GM12878 (cell line): Measurements from ENCODE around the gene TGFB2. TPM values are rescaled to one million over a fixed set of nuclear protein-coding genes. Genes with fewer than 3 reads are reported as not detected.

Experiments
- ATAC-seq: fragments of 200-7000 bp; cut with Tn5 transposase; 3 replicates; pipeline ENCODE4 v1.9.1; 2020; ENCODE audit warnings: mild to moderate bottlenecking, moderate library complexity
- BruUV-seq: library from RNA; stranded (reverse); fragments of 400-500 nt; replicated peaks from 2 replicates; lab custom pipeline; 2021; lab: Mats Ljungman, UMichigan
- CTCF ChIA-PET: fragments of 300-600 bp; sonication (Branson Sonifier 250); formaldehyde crosslinking; extraction: SDS; loops from one replicate; lab custom pipeline; 2021; ENCODE audit warnings: inconsistent platforms; lab: Yijun Ruan, JAX
- POLR2A ChIA-PET: fragments of 350-600 bp; formaldehyde crosslinking; extraction: SDS; loops from one replicate; lab custom pipeline; 2021; ENCODE audit warnings: inconsistent platforms; lab: Charles Lee
- RAD21 ChIA-PET: fragments of 300-600 bp; sonication (Branson Sonifier 250); formaldehyde crosslinking; loops from one replicate; lab custom pipeline; 2023; ENCODE audit warnings: antibody characterized with exemption; ENCODE audit not compliant: unreplicated experiment; lab: Charles Lee
- SMC1A ChIA-PET: fragments of 300-600 bp; sonication (Branson Sonifier 250); formaldehyde crosslinking; loops from one replicate; lab custom pipeline; 2023; ENCODE audit not compliant: unreplicated experiment, uncharacterized antibody; lab: Charles Lee
- DNase-seq: peaks from one replicate; pipeline ENCODE4 v3.0.0-alpha.2; 2011; ENCODE audit warnings: low read depth, low spot score
- FAIRE-seq: peaks from 3 replicates; lab custom pipeline; 2011; peaks lifted over from hg19 to GRCh38; lab: Jason Lieb, UNC
- H2AFZ ChIP-seq: 2 replicates; pipeline ENCODE4 v1.6.0; 2011; ENCODE audit warnings: low read depth, low read length, control low read depth; ENCODE audit not compliant: control insufficient read depth
- H3K27ac ChIP-seq: 2 replicates; pipeline ENCODE4 v1.5.1; 2011; ENCODE audit warnings: control low read depth; ENCODE audit not compliant: control insufficient read depth, insufficient read depth
- H3K27me3 ChIP-seq, 2 experiments: replicated peaks in 1 of 2; 2 replicates each; pipeline versions ENCODE4 v1.6.0 to v1.6.1; 2011; ENCODE audit warnings: low read length in 1 of 2; ENCODE audit not compliant: control insufficient read depth in 2 of 2, insufficient read depth in 2 of 2
- H3K36me3 ChIP-seq, 2 experiments: 2 replicates each; pipeline ENCODE4 v1.5.1; 2011; ENCODE audit warnings: low read length in 1 of 2; ENCODE audit not compliant: control insufficient read depth in 2 of 2, insufficient read depth in 2 of 2
- H3K4me1 ChIP-seq: 2 replicates; pipeline ENCODE4 v1.6.1; 2011; ENCODE audit warnings: mild to moderate bottlenecking, low read length, moderate library complexity, mixed read lengths; ENCODE audit not compliant: control insufficient read depth, insufficient read depth
- H3K4me2 ChIP-seq: 2 replicates; pipeline ENCODE4 v1.6.0; 2011; ENCODE audit warnings: control low read depth; ENCODE audit not compliant: control insufficient read depth, insufficient read depth
- H3K4me3 ChIP-seq: fragments of 200-600 bp; sonication (generic); 2 replicates; pipeline ENCODE4 v1.5.1; 2016
- H3K79me2 ChIP-seq: 2 replicates; pipeline ENCODE4 v1.6.0; 2011; ENCODE audit warnings: low read length; ENCODE audit not compliant: control insufficient read depth, insufficient read depth
- H3K9ac ChIP-seq: 2 replicates; pipeline ENCODE4 v1.8.0; 2011; ENCODE audit warnings: low read length, control low read depth, mixed read lengths; ENCODE audit not compliant: control insufficient read depth, insufficient read depth
- H3K9me3 ChIP-seq: replicated peaks from 3 replicates; pipeline ENCODE4 v1.5.1; 2011; ENCODE audit warnings: mild to moderate bottlenecking, low read length; ENCODE audit not compliant: control insufficient read depth, insufficient read depth
- H4K20me1 ChIP-seq: 2 replicates; pipeline ENCODE4 v1.6.0; 2011; ENCODE audit not compliant: control insufficient read depth, insufficient read depth
- BHLHE40 ChIP-seq, 2 experiments: fragments of 450-650 bp in 1 of 2; IDR thresholded peaks; 2 replicates each; pipeline ENCODE4 v1.6.1; 2011 to 2017; ENCODE audit warnings: low read depth in 2 of 2, borderline replicate concordance in 1 of 2, improper control_type of control experiment in 1 of 2, low read length in 1 of 2, mild to moderate bottlenecking in 1 of 2
- ESRRA ChIP-seq: IDR thresholded peaks from 2 replicates; pipeline ENCODE4 v1.6.1; 2012; ENCODE audit warnings: mild to moderate bottlenecking, low read length, improper control_type of control experiment
- GATAD2B ChIP-seq: fragments of 450-650 bp; conservative IDR thresholded peaks from 2 replicates; pipeline ENCODE4 v1.6.1; 2017; ENCODE audit warnings: low read depth, mild to moderate bottlenecking, moderate library complexity
- JUNB ChIP-seq: IDR thresholded peaks from 2 replicates; pipeline ENCODE4 v1.6.1; 2016; ENCODE audit warnings: antibody characterized with exemption, mild to moderate bottlenecking
- MXI1 ChIP-seq: fragments of 150-350 bp; IDR thresholded peaks from 2 replicates; pipeline ENCODE4 v1.6.1; 2011; ENCODE audit warnings: low read depth, mild to moderate bottlenecking, inconsistent platforms, low read length, improper control_type of control experiment
- PML ChIP-seq: IDR thresholded peaks from 2 replicates; pipeline ENCODE4 v1.6.1; 2012; ENCODE audit warnings: low read length, inconsistent platforms
- STAT1 ChIP-seq: fragments of 450-650 bp; conservative IDR thresholded peaks from 2 replicates; pipeline ENCODE4 v1.6.1; 2014; ENCODE audit warnings: antibody characterized with exemption, mild to moderate bottlenecking
- WRNIP1 ChIP-seq: IDR thresholded peaks from 2 replicates; pipeline ENCODE4 v1.6.1; 2011; ENCODE audit warnings: low read depth, low read length, improper control_type of control experiment, borderline replicate concordance
- WGBS: methylation state at CpG from one replicate; pipeline ENCODE4 v1.1.6; 2016; ENCODE audit warnings: low lambda C conversion rate; ENCODE audit not compliant: insufficient replicate concordance, insufficient coverage; ENCODE audit errors: missing lambda C conversion rate; 5-methylcytosine and 5-hydroxymethylcytosine counted together
- in situ Hi-C: fragments of 300-500 bp; cut with MboI; formaldehyde crosslinking; loops from 9 replicates; pipeline ENCODE4 v1.14.3; 2018; ENCODE audit warnings: mixed read lengths
- intact Hi-C: fragments of 100-400 bp; cut with micrococcal nuclease; formaldehyde crosslinking; loops from one replicate; pipeline ENCODE4 v1.14.2; 2022; ENCODE audit not compliant: unreplicated experiment
- polyA plus RNA-seq, 11 experiments: library from polyadenylated mRNA; depleted of rRNA in 4 of 11; unstranded in 6 of 11; stranded (reverse) in 5 of 11; fragments of >200 nt; fragmentation: Nextera tagmentation in 4 of 11; fragmentation: Illumina TruSeq in 1 of 11; extraction: Ambion mirVana in 4 of 11; extraction: Trizol in 1 of 11; gene quantifications; 1 replicate in 1 of 11; 2 replicates in 10 of 11; pipeline versions ENCODE4 v1.2.1 to v1.2.3, GENCODE V29; 2011 to 2016; ENCODE audit warnings: inconsistent platforms in 2 of 11, missing spikeins in 2 of 11, low read depth in 1 of 11
- total RNA-seq, 4 experiments: library from RNA; depleted of rRNA in 3 of 4; stranded (reverse); fragments of >200 nt in 3 of 4; fragmentation: Illumina TruSeq in 1 of 4; extraction: Trizol in 1 of 4; gene quantifications; 2 replicates each; pipeline versions ENCODE4 v1.2.1 to v1.2.3, GENCODE V29; 2013 to 2021
- TF ChIP-seq, protein P1 (sequence below): IDR thresholded peaks from 2 replicates; pipeline ENCODE4 v1.6.1; 2012; ENCODE audit warnings: low read depth, low read length, improper control_type of control experiment
- TF ChIP-seq, protein P2 (sequence below): fragments of 450-650 bp; IDR thresholded peaks from 2 replicates; pipeline ENCODE4 v1.6.1; 2017; ENCODE audit warnings: low read depth, mild to moderate bottlenecking, moderate library complexity
- TF ChIP-seq, protein P3 (sequence below): IDR thresholded peaks from 2 replicates; pipeline ENCODE4 v1.6.1; 2011; ENCODE audit warnings: low read depth, mild to moderate bottlenecking, low read length, moderate library complexity, borderline replicate concordance; ENCODE audit errors: extremely low read depth

Gene TGFB2
- total and polyA plus RNA-seq, 10 of the 15 experiments (the other 5 are each of a cell fraction or from before 2014, with no cell fraction given) = 0.03 to 0.11 (median 0.04) TPM; not detected in 6

DNA sequence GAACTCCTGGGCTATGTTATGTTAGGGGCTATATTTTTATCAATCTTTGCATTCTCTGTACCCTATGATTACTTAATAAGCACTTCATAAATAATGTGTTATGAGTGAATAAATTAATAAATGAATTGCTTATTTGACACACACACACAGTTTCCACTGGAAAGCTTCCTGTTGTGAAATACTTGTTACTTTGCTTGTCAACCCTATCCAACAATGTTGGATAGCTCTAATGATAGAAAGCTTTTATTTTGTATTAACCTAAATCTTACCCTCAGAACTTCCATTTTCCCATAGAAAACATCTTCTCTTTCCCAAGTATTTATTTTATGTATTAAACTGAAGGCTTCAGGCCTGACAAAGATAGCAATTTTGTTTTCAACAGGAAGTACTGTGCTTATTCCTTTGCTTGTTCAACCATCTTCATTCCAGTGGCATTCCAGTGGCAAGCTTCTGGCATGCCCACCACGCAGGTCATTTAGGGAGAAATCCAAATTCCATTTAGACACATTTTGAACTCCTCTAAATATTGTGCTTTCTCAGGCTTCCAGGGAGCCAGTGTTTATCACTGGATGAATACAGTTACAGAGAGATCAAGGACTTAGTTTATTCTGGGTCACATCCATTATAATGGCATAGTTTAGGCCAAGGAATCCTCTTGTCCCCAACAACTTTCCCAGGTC is 134.4 kb downstream of the TGFB2 start:
- H3K27me3 ChIP-seq = no peaks in the 10 kb centered on the region
- H3K4me2 ChIP-seq = no peak overlapping the region
- FAIRE-seq (no peak), DNase-seq (no peak), ATAC-seq (no peak)
- no peak overlapping the region for H3K9ac ChIP-seq
- no peak overlapping the region for H2AFZ ChIP-seq
- H3K4me1 ChIP-seq = no peaks in the 10 kb centered on the region
- H3K79me2 ChIP-seq = no peaks in the 10 kb centered on the region
- no peak for TF ChIP-seq JUNB
- no peak for TF ChIP-seq ESRRA
- no peak for TF ChIP-seq GATAD2B
- TF ChIP-seq, protein P1, sequence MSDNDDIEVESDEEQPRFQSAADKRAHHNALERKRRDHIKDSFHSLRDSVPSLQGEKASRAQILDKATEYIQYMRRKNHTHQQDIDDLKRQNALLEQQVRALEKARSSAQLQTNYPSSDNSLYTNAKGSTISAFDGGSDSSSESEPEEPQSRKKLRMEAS = no peak
- H4K20me1 ChIP-seq = no peaks in the 10 kb centered on the region
- H3K9me3 ChIP-seq = no peaks in the 10 kb centered on the region
- ChIA-PET POLR2A (no interaction called here), SMC1A (no interaction called here), RAD21 (no interaction called here), CTCF (no interaction called here)
- intact Hi-C loops = no loop called here
- no peak overlapping the region for H3K4me3 ChIP-seq
- 0% methylated on average over 1 of the region's 1 CpG for WGBS
- in situ Hi-C loops = no loop called here
- BruUV-seq = no TSS peak
- H3K36me3 ChIP-seq = no peaks in the 10 kb centered on the region
- no peak overlapping the region for H3K27ac ChIP-seq

DNA sequence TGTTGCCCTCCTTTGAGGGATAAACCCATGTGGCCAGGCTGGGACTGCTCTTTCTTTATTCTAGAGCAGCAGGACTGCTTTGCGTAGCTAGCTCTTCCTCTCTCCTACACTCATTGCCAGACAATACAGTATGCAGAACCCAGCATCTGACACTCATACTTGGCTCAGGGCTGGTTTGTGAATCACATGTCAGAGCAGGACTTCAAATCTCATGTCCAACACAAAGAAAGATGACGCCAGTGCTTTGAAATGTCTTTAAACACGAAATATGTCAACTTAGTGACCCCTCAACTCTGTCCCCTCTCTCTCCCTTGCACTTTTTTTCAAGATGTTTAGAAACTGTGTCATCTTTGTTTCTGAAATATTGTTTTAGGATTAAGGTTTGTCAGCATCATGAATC is 135.0 kb downstream of the TGFB2 start:
- Histone ChIP-seq H3K79me2 (no peaks in the 10 kb centered on the region), H3K4me3 (no peak overlapping the region), H3K9me3 (no peaks in the 10 kb centered on the region), H3K27ac (no peak overlapping the region), H3K4me1 (no peaks in the 10 kb centered on the region), H3K27me3 (no peaks in the 10 kb centered on the region), H3K36me3 (no peaks in the 10 kb centered on the region), H3K9ac (no peak overlapping the region), H3K4me2 (no peak overlapping the region), H2AFZ (no peak overlapping the region), H4K20me1 (no peaks in the 10 kb centered on the region)
- ATAC-seq (no peak), FAIRE-seq (no peak), DNase-seq (no peak)
- BruUV-seq = no TSS peak
- ChIA-PET CTCF (no interaction called here), POLR2A (no interaction called here), SMC1A (no interaction called here), RAD21 (no interaction called here)
- in situ Hi-C loops = no loop called here
- WGBS = 33% methylated on average over 3 of the region's 3 CpGs
- intact Hi-C loops = no loop called here
- TF ChIP-seq MXI1 (no peak), BHLHE40 (IDR thresholded peaks at IDR 0.05; ENCODE audit: borderline replicate concordance in 1 of 2, low read depth in 2 of 2, low read length in 1 of 2) (no peak), STAT1 (no peak), PML (no peak), WRNIP1 (no peak), JUNB (no peak)
- TF ChIP-seq, protein P2, sequence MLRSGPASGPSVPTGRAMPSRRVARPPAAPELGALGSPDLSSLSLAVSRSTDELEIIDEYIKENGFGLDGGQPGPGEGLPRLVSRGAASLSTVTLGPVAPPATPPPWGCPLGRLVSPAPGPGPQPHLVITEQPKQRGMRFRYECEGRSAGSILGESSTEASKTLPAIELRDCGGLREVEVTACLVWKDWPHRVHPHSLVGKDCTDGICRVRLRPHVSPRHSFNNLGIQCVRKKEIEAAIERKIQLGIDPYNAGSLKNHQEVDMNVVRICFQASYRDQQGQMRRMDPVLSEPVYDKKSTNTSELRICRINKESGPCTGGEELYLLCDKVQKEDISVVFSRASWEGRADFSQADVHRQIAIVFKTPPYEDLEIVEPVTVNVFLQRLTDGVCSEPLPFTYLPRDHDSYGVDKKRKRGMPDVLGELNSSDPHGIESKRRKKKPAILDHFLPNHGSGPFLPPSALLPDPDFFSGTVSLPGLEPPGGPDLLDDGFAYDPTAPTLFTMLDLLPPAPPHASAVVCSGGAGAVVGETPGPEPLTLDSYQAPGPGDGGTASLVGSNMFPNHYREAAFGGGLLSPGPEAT = no peak
- TF ChIP-seq, protein P3, sequence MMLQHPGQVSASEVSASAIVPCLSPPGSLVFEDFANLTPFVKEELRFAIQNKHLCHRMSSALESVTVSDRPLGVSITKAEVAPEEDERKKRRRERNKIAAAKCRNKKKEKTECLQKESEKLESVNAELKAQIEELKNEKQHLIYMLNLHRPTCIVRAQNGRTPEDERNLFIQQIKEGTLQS = no peak
